ENCODE measurements around the gene PARD3B.

DNA sequence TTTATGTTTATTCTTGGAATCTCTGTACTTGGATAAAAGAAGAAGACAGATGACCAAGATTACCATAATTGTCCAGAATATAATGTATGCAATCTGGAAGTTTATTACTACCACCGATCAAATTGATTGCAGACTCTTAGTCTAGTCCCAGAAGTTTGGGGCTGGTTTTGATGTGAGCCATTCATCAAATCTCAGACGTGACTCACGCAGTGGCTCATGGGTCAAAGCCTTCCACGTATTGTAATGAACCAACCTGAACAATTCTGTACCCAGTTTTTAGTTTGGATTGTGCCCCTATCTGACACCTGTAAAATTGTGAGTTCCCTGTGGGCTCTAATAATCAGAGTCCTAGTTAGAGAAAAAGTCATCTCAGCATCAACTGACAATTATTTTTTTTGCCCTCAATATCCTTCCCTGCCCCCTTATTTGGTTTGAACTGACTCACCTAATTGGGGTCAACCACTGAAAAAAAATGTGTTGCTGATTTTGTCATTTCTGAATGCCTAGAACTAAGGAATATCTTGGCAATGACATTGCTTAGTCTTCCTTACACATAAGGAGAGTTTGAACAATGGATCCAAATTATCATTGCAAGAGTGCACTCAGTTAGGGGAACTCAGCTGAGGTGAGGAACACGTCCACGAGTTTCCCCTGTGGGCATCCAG, 917.5 kb downstream of the PARD3B start:
- TF ChIP-seq, protein P1, sequence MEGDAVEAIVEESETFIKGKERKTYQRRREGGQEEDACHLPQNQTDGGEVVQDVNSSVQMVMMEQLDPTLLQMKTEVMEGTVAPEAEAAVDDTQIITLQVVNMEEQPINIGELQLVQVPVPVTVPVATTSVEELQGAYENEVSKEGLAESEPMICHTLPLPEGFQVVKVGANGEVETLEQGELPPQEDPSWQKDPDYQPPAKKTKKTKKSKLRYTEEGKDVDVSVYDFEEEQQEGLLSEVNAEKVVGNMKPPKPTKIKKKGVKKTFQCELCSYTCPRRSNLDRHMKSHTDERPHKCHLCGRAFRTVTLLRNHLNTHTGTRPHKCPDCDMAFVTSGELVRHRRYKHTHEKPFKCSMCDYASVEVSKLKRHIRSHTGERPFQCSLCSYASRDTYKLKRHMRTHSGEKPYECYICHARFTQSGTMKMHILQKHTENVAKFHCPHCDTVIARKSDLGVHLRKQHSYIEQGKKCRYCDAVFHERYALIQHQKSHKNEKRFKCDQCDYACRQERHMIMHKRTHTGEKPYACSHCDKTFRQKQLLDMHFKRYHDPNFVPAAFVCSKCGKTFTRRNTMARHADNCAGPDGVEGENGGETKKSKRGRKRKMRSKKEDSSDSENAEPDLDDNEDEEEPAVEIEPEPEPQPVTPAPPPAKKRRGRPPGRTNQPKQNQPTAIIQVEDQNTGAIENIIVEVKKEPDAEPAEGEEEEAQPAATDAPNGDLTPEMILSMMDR (conservative IDR thresholded peaks at IDR 0.05; ENCODE audit: low read depth, low read length): no peak
- TF ChIP-seq EZH2 (IDR thresholded peaks at IDR 0.05; ENCODE audit: borderline replicate concordance, low read depth, low read length, poor library complexity, severe bottlenecking): no peak

All from A673 (cell line).